HG03196 (cell line): ENCODE measurements around the gene RAPGEF1.

Experiments
- ATAC-seq: cut with Tn5 transposase; IDR thresholded peaks from one replicate; pipeline ENCODE4 v1.9.1; 2021; ENCODE audit not compliant: unreplicated experiment

RAPGEF1 gene

GRCh38 chr9:131627326-131627647 is 112.6 kb downstream of the RAPGEF1 start:
- no peak for ATAC-seq

- no peak for ATAC-seq
Observed at GRCh38 chr9:131625790-131626670, 113.8 kb downstream of the RAPGEF1 start.

- no peak for ATAC-seq
Observed at GRCh38 chr9:131625508-131625787, 114.4 kb downstream of the RAPGEF1 start.

- ATAC-seq = no peak
Observed at GRCh38 chr9:131624636-131625507, 115.0 kb downstream of the RAPGEF1 start.

- no peak for ATAC-seq
Observed at GRCh38 chr9:131623655-131624330, 116.1 kb downstream of the RAPGEF1 start.

- ATAC-seq = no peak
Observed at GRCh38 chr9:131622523-131622922, 117.4 kb downstream of the RAPGEF1 start.

- no peak for ATAC-seq
Observed at GRCh38 chr9:131621551-131622358, 118.1 kb downstream of the RAPGEF1 start.

GRCh38 chr9:131620764-131621520 is 118.9 kb downstream of the RAPGEF1 start:
- ATAC-seq = no peak

GRCh38 chr9:131619680-131620079 is 120.2 kb downstream of the RAPGEF1 start:
- ATAC-seq = no peak

- no peak for ATAC-seq
Observed at GRCh38 chr9:131618785-131619184, 121.1 kb downstream of the RAPGEF1 start.

GRCh38 chr9:131618071-131618479 is 121.8 kb downstream of the RAPGEF1 start:
- no peak for ATAC-seq

- ATAC-seq = no peak
Observed at GRCh38 chr9:131617611-131618010, 122.3 kb downstream of the RAPGEF1 start.

- ATAC-seq = no peak
Observed at GRCh38 chr9:131616983-131617604, 122.8 kb downstream of the RAPGEF1 start.

- no peak for ATAC-seq
Observed at GRCh38 chr9:131614340-131614915, 125.4 kb downstream of the RAPGEF1 start.

GRCh38 chr9:131613921-131614320 is 126.0 kb downstream of the RAPGEF1 start:
- ATAC-seq = no peak

GRCh38 chr9:131612851-131613250 is 127.0 kb downstream of the RAPGEF1 start:
- ATAC-seq = no peak

GRCh38 chr9:131611586-131612315 is 128.1 kb downstream of the RAPGEF1 start:
- ATAC-seq = no peak

- ATAC-seq = no peak
Observed at GRCh38 chr9:131610231-131610761, 129.6 kb downstream of the RAPGEF1 start.
